ENCODE results near the gene TNNC1. TPM values are rescaled to one million over a fixed set of nuclear protein-coding genes. Genes with fewer than 3 reads are reported as not detected.

Gene TNNC1
- total RNA-seq, 2 experiments from 2014 or later, result 4.8 to 5.9 TPM

- Mint-ChIP-seq H3K27me3 (no peaks in the 10 kb centered on the region), H3K27ac (no peak overlapping the region), H3K9me3 (no peaks in the 10 kb centered on the region), H3K4me1 (ENCODE audit: low read depth) (no peaks in the 10 kb centered on the region), H3K36me3 (ENCODE audit: low read depth) (peaks cover 21% of the 10 kb centered on the region), H3K4me3 (no peak overlapping the region)
- no peak for ATAC-seq
- no peak for DNase-seq
- TF ChIP-seq, protein P1, sequence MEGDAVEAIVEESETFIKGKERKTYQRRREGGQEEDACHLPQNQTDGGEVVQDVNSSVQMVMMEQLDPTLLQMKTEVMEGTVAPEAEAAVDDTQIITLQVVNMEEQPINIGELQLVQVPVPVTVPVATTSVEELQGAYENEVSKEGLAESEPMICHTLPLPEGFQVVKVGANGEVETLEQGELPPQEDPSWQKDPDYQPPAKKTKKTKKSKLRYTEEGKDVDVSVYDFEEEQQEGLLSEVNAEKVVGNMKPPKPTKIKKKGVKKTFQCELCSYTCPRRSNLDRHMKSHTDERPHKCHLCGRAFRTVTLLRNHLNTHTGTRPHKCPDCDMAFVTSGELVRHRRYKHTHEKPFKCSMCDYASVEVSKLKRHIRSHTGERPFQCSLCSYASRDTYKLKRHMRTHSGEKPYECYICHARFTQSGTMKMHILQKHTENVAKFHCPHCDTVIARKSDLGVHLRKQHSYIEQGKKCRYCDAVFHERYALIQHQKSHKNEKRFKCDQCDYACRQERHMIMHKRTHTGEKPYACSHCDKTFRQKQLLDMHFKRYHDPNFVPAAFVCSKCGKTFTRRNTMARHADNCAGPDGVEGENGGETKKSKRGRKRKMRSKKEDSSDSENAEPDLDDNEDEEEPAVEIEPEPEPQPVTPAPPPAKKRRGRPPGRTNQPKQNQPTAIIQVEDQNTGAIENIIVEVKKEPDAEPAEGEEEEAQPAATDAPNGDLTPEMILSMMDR (IDR thresholded peaks at IDR 0.05), result no peak
- ChIA-PET CTCF (no interaction called here), POLR2A (no interaction called here)
- intact Hi-C loops (cut with micrococcal nuclease), result no loop called here
These were observed 23.4 kb upstream of the TNNC1 start for GRCh38 chr3:52477076-52477795.

GRCh38 chr3:52473026-52473425 lies 19.2 kb upstream of the TNNC1 start:
- intact Hi-C loops (cut with micrococcal nuclease), result no loop called here
- TF ChIP-seq, protein P1 (IDR thresholded peaks at IDR 0.05), result no peak
- H3K4me1 Mint-ChIP-seq (ENCODE audit: low read depth), result no peaks in the 10 kb centered on the region
- no peak overlapping the region for H3K4me3 Mint-ChIP-seq
- no peak overlapping the region for H3K27ac Mint-ChIP-seq
- CTCF ChIA-PET, result interaction anchor here (1.3 to 2.0 kb wide), 5 partner anchors 17 to 74 kb away, joined by 3 to 7 read pairs (median 4); partner anchors contain the start of gene SEMA3G
- ATAC-seq (no peak), DNase-seq (no peak)
- POLR2A ChIA-PET, result interaction anchor here (1.0 to 1.2 kb wide), 2 partner anchors 19 to 21 kb away, joined by 3 read pairs; no protein-coding TSS in a partner anchor
- peaks cover 26% of the 10 kb centered on the region for H3K36me3 Mint-ChIP-seq (ENCODE audit: low read depth)
- no peaks in the 10 kb centered on the region for H3K27me3 Mint-ChIP-seq
- no peaks in the 10 kb centered on the region for H3K9me3 Mint-ChIP-seq

GRCh38 chr3:52472239-52473000 lies 18.6 kb upstream of the TNNC1 start:
- H3K36me3 Mint-ChIP-seq (ENCODE audit: low read depth), result peaks cover 24% of the 10 kb centered on the region
- ATAC-seq, result peak; percentile 4
- H3K4me3 Mint-ChIP-seq, result no peak overlapping the region
- no peaks in the 10 kb centered on the region for H3K9me3 Mint-ChIP-seq
- ChIA-PET CTCF (interaction anchor here (1.0 to 2.0 kb wide), 7 partner anchors 10 to 74 kb away, joined by 3 to 8 read pairs (median 4); partner anchors contain the start of genes SEMA3G and UQCC5), POLR2A (interaction anchor here (1.0 to 1.2 kb wide), 2 partner anchors 18 to 21 kb away, joined by 3 read pairs; no protein-coding TSS in a partner anchor)
- no peaks in the 10 kb centered on the region for H3K4me1 Mint-ChIP-seq (ENCODE audit: low read depth)
- DNase-seq, result no peak
- TF ChIP-seq, protein P1 (IDR thresholded peaks at IDR 0.05), result no peak
- intact Hi-C loops (cut with micrococcal nuclease), result no loop called here
- no peak overlapping the region for H3K27ac Mint-ChIP-seq
- H3K27me3 Mint-ChIP-seq, result no peaks in the 10 kb centered on the region

DNA sequence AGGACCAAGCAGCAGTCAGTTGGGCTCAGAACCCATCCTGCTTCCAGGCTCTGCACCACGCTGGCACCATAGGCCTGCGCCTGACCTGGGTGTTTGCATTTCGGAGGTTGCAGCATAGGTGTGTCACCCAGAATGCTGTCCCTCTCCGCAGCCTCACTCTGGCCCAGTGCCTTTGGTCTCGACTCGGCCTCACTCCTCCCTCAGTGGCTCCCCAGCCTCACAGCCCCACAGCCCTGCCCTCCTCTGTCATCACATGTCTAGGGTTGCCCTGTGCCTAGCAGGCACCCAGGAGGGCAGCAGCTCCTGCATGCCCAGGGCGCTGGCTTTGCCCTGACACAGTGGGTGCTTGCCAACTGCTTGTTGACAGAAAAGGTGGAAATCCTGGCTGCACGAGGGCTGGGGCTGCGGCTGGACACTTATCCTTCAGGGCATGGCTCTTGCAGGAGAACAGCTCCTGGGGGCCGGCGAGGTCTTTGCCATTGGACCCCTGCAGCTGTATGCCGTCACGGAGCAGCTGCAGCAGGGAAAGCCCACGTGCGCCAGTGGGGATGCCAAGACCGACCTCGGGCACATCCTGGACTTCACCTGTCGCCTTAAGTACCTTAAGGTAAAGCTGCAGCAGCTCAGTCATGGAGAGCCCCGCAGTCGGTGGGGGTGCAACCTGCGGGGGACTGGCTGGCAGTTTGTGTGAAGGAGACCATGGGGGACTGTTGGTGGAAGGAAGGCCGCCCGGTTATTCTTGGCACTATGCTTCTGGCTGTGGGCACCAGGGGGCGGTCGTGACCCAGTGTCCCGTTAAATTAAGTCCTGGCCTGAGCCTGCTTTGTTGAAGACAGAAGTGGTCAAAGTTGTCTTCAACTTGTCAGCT lies 17.8 kb upstream of the TNNC1 start:
- Mint-ChIP-seq H3K36me3 (ENCODE audit: low read depth) (peaks cover 21% of the 10 kb centered on the region), H3K9me3 (no peaks in the 10 kb centered on the region), H3K27ac (no peak overlapping the region), H3K27me3 (no peaks in the 10 kb centered on the region), H3K4me1 (ENCODE audit: low read depth) (no peaks in the 10 kb centered on the region), H3K4me3 (no peak overlapping the region)
- ATAC-seq (peak; percentile 74), DNase-seq (peak; percentile 63)
- ChIA-PET POLR2A (interaction anchor here (1.0 to 1.3 kb wide), 2 partner anchors 16 to 20 kb away, joined by 3 to 4 read pairs; partner anchors contain the start of gene NISCH), CTCF (interaction anchor here (1.0 to 2.1 kb wide), 7 partner anchors 9 to 75 kb away, joined by 3 to 8 read pairs (median 5); partner anchors contain the start of genes SEMA3G and UQCC5)
- TF ChIP-seq, protein P1 (IDR thresholded peaks at IDR 0.05), result peak; percentile 37
- intact Hi-C loops (cut with micrococcal nuclease), result no loop called here

Measured in activated CD8-positive, alpha-beta T cell treated with anti-CD3 and anti-CD28 coated beads for 36 hours (primary cell).